HG03159 (cell line): ENCODE results near the gene CATSPERD.
A peak's percentile ranks its signal among the peaks of the same experiment; 100 is the strongest.

Source experiments
- ATAC-seq: cut with Tn5 transposase; IDR thresholded peaks from one replicate; pipeline ENCODE4 v1.9.1; 2021; ENCODE audit warnings: mild to moderate bottlenecking, moderate library complexity; ENCODE audit not compliant: unreplicated experiment

CATSPERD gene, protein sequence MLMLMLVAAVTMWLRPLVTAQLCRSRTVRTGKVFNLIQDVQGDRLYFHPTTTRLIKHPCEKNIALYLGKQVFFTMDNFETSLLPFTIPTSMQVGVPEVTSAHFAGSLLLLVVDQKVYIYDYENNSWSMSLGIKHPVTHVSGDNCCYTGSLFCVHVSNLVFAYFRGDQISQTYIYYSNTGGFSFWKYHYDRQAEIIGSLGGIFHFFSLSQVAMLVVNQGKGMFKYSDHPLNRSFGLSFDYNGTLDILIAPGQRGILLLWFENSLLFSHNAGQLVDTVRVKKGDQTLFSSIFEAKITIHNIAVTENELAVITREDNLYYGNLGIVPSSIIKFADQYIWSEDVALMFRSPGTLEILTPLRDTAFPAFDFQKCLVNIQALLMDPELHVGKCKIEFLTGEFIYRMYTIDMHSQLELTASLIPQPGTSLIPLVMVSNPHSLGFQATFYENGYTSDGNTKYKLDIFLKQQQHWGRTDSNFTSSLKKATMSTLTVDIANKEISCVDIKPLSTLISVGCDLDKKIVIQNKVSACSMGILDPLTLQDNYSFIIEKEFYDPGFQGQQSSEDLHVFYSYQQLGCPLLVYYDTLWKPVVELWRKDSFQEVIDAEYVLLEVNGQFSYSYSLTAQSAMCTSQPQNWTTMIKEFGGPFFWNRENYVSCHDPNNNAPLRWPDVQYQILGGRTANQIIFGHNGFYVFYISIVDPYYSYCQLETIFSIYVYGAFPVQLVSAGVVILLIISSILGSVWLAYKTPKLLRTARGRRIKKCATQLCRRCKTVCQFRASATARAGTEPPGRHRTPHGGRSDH

DNA sequence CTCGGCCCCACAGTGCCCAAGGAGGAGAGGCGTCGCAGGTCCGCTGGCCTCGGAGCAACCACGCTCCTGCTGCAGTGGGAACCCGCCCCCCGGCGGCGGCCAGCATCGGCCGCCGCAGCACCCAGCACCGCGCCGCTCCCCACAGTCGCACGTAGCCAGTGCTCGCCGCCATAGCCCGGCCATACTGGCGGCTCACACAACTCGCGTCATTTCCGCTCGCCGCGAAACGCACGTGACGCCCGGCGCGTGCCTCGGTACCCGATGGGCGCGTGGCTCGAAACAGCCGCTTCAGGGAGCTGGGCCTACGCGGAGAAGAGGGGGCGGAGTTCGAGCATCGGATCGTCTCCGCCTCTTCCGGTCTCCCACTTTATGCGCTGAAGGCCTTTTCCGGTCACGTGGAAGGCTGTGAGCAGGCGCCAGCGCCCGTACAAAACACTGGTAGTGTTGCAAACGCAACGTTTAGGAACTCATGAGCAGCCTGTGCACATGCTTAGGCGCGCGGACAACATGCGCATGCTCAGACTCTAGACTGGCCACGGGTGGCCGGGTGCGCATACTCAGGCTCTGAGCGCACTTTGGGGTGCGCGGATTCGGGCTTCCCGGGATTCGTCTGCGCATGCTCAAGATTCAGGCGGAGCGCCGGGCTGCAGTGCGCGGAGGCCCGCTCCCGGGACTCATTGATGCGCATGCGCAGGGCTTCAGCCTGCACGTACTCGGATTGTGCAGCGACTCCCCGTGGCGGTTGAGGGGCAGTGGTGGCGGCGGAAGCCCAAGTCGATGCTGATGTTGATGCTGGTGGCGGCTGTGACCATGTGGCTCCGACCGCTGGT is at the start of gene CATSPERD, which contains the start of gene LONP1:
Gene CATSPERD (plus strand): TSS at position 677 of the 830 bp plus-strand sequence. CDS start 101 bp downstream, at position 778.
Gene LONP1 (minus strand): TSS at position 186 of the 830 bp plus-strand sequence. CDS start 14 bp downstream, at position 172.
- ATAC-seq: peak; percentile 81

DNA sequence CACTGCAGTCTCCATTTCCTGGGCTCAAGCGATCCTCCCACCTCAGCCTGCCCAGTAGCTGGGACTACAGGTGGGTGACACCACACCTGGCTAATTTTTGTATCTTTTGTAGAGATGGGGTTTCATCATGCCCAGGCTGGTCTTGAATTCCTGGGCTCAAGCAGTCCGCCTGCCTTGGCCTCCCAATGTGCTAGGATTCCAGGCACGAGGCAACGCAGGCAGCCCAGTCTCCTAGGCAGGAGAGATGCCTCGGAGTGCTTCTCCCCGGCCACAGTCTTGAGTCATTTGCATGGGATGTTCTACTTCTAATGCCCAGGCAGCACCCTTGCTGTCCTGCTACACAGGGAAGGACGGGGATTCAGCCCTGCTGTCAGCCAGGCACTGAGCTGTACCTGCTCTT is 48.8 kb upstream of the CATSPERD start:
- no peak for ATAC-seq

DNA sequence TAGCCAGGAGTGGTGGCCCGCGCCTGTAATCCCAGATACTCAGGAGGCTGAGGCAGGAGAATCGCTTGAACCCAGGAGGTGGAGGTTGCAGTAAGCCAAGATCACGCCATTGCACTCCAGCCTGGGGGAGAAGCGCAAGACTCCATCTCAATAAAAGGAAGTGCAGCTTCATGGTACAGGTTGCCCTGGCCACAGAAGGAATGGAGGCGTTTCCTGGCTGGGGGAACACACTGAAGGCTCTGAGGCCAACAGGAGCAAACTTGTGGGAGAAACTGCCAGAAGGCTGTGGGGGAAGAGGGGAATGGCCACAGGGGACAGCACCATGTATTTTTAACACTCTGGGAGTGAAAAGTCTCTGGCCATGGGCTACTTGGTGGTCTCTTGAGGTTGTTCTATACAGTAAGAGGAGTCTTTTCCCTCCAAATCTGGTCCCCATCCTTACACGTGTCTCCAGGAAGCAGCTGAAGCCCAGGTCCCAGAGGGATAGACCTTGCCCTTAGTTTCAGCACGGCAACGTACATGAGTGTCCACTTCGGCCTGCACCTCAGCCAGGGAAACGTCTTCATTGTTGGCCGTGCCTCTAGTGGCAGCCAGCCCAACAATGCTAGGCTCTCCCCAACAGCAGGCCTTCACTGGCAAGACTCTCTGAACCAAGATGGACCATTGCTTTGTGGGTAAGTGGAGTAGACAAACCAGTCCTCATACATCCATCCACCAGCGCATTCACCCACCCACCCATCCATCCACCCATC is 47.6 kb upstream of the CATSPERD start:
- ATAC-seq: no peak

DNA sequence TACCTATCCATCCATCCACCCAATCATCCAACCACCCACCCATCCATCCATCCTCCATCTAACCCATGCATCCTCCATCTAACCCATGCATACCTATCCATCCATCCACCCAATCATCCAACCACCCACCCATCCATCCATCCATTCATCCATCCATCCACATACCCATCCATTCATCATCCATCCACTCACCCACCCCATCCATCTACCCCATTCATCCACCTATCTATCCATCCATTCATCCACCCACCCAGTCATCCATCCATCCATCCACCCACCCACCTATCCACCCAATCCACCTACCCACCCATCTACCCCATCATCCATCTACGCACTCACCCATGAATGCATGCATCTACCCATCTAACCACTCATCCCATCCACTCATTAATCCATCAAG is 46.7 kb upstream of the CATSPERD start:
- ATAC-seq: no peak

DNA sequence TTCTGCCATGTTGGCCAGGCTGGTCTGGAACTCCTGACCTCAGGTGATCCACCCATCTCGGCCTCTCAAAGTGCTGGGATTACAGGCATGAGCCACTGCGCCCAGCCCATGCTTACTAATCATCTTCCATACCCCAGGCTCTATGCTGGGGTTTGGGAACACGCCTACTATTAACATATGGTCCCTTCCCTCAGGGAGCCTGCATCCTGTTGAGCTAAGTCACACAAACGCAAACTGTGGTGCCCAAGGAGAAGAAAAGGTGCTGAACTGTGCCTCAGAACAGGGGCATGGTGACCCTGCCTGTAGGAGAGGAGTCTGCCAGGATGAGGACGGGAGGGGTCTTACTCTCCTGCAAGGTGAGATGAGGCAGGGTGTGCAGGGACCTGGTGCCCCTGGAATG is 45.7 kb upstream of the CATSPERD start:
- no peak for ATAC-seq

DNA sequence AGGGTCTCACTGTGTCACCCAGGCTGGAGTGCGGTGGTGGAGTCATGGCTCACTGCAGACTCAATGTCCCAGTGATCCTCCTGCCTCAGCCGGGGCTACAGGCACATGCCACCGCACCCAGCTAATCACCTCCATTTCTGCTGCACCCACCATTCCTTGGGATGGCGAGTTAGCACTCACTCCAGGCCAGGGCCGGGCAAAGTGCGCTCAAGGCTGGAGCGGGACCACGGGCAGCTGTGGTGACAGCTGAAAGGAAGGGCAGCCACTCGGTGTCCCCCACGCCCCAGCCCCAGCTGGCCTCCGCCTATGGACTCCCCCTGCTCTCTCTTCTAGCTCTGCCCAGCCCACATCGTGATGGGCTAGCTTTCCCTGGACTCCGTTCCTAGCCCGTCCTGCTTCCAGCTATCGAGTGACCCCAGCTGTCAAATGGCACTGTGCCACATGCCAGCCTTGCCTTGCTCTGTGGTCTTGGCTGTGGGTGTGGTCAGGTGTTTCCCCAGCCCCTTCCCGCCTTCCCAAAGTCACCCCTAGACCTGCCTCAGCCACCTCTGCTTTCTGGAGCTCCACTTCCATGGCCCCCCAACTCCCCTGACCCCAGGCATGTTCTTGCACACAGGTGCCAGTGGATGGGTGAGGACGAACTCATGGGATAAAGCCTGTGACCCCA is 44.2 kb upstream of the CATSPERD start:
- ATAC-seq: no peak

DNA sequence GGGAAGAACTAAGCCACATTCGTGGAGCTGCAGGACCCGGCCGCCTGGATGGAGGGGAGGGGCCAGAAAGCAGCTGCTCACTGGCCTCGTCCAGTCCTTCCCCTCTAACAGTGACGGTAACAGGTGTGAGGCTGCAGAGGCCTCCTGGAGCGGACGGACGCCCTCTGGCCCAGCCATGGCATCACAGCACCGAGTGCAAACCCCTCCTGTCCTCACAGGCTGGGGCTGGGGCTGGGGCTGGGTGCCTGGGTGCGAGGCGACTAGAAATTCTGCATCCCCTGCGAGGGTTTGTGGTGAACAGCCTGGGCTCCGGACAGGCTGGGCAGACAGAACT is 43.7 kb upstream of the CATSPERD start:
- no peak for ATAC-seq

DNA sequence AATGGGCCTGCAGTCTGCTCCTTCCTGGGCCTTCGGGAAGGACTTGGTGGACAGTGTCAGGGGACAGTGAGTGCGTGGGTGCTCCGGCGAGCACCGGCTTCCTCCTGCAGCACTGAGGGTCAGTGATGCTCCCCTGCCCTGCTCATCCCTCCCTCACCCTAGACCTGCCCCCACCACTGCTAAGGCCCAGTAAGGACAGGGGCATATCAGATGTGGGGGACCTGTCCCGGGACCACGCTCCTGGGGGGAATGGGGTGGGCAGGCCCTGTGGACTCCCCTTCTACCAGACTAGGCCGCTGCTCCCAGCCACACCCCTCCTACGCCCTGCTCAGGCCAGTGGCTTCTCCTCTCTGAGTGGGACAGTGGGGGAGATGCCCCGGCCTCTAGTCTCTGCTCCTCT is 43.3 kb upstream of the CATSPERD start:
- no peak for ATAC-seq

DNA sequence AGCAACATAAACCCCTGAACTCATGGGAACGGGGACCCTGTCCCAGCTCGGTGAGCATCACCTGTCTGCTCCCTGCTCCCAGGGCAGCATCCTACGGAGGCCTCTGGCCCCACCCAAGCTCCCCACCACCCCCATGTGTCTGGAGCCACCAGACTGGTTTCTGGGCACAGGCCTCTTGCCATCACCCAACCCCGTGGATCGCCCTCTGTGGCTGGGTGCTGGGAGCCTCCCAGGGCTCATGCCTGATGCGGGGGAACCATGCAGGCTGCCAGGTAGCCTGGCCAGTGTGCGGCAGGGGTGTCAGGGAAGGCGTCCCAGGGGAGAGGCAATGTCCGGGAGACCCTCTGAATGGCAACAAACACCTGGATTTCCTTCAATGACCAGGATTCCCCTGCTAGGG is 42.9 kb upstream of the CATSPERD start:
- no peak for ATAC-seq

DNA sequence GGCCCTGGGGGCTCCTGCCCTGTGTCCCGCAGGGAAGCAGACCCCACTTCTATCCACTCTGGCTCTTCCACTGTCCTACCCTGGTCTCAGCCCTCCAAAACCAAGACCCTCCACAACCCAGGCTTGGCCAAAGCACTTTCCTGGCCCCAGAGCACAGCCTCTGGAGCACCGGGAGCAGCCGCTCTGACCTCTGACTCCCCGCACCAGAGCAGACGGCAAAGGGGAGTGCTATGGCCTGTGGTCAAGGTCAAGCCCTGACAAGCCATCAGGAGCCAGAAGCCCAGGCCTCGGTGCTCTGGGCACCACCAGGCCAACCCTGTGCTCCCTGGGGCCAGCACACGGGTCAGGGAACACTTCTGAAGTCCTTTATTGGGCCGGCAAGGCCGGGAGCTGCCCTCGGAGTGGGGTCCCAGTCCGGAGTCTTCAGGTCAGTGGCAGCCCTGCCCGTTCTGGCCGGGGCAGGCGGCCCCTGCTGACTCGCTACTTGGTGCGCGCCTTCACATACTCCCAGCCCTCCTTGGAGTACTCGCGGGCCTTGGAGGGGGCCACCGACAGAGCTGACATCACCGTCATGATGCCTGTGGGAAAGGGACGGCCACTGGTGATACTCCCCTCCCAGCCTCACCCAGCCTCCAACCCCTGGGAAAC is 42.2 kb upstream of the CATSPERD start:
- no peak for ATAC-seq

DNA sequence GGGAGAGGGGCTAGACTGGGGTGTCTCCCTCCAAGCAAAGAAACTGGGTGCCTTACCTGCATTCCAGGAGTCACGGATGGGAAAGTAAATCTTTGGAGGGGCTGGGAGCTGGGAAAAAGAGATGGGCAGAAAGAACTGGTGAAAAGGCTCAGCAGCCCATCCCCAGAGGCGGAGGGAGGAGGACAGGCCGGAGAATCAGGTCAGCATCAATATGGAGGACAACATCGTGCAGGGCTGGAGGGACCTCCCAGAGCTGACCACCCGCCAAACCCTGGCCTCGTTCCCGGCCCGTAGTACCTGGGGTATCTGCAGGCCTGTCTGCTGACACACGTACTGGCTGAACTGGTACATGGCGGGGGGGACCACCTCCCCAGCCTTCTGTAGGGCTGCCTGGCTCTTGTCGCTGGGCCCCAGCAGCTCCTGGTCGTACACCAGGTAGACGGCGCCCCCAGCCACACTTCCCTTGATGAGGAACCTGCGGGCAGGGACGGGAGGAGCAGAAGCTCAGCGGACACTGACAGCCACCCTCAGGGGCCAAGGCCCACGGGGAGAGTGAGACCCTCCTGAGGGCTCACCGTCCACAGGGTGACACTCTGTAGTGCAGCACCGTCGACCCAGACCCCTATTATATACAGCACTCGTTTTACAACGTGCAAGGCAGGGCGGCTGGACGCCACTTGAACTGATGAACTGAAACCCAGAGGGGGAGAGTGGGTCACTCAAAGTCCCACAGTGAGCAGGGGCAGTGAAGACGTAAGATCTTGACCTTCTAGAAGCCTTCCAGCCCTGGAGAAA is 41.0 kb upstream of the CATSPERD start:
- ATAC-seq: no peak

DNA sequence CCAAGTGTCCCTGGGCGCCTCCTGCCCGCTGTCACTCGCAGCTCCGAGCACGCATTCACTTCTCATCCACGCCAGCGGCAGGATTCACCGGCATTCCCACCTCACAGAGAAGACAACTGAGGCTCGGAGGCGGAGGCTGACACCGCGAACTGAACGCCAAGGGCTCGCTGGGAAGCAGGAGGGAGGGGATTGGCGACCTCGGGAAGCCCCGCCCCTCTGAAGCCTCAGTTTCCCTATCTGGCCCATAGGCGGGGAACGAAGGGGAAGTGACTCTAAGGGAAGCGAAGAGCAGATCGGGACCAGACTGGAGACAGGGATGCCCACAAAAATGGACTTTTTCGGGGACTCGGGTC is 40.4 kb upstream of the CATSPERD start:
- no peak for ATAC-seq

DNA sequence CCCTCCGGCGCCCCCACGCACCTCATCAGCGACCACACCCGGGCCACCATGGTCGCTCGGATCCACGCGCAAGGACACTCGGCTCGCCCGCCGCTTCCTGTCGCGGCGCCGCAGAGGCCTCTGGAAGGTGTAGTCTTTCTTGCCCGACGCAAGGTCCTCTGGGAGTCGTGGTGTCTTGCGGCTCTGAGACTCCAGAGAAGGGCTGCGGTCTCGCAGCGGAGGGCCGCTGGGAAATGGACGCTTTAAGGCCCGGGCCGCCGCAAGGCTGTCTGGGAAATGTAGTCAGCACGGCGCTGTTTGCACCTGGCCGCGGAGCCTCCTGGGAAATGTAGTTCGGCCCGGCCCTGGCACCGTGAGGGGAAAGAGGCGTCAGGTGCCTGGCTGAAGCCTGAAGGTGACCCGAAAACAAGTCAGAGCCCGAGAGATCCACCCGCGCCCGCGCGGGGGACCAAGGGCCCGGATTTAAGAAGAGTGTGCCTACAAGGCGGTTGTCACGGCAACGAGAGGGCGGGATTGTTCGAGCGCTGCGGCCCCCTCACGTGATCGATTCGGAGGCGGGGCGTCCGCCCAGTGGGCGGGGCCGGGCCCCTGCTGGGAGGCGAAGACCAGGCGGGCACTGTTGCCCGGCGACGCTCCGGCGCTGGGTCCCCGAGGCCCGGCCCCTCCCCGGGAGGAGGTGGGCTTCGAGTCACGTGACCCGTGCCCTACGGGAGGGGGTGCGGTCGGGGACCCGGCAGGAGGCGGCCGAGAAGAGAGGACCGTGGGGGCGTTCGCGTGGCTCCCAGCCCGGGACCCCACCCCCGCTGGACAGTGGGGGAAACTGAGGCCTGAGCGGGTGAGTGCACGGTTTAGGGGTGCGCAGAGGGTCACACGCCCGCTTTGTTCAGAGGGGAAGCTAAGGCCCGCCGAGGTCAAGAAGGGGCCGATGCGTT is 39.7 kb upstream of the CATSPERD start, which contains the start of the genes HSD11B1L and MICOS13:
Gene HSD11B1L (plus strand): TSS at position 591 of the 932 bp plus-strand sequence. CDS start 3,806 bp downstream, outside the sequence.
Gene MICOS13 (minus strand): TSS at position 80 of the 932 bp plus-strand sequence. CDS start 30 bp downstream, at position 50.
- ATAC-seq: peak; percentile 83

DNA sequence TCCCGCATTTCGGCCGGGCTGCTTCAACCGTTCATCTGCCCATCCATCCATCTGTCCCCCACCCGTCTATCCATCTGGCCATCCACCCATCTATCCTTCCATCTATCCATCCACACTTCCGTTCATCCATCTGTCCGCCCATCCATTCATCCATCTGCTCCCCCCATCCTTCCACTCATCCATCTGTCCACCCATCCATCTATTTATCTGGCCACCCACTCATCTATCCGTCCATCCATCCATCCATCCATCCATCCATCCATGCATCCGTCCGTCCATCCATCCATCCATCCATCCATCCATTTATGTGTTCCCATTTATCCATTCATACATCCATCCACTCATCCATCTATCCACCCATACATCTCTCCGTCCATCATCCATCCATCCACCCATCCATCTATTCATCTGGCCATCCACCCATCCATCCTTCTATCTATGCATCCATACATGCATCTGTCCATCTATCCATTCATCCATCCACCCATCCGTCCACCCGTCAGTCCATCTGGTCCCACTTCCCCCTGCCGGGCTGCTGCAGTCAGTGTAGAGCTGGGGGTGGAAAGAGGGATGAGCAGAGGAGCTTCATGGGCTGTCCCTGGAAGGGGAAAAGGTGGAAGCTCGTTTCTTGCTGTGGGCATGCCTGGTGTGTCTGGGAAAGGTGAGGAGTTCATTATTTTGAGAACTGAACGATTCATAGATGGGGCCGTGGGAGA is 38.9 kb upstream of the CATSPERD start:
- ATAC-seq: no peak

DNA sequence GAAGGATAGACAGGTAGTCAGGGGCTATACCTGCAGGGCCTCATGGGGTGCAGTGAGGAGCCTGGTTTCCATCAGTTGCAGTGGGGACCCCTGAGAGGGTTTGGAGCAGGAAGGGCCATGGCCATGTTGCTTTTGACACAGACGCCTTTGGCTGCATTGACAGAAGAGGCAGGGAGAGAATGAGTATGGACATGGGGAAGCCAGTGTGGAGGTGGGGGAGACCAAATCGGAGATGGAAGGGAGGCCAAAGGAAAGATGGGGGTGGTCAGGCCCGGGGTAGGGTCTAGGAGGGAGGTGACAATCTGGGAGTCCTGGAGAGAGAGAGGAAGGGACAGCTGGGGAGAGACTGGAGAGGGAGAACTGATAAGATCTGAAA is 38.3 kb upstream of the CATSPERD start:
- ATAC-seq: no peak

DNA sequence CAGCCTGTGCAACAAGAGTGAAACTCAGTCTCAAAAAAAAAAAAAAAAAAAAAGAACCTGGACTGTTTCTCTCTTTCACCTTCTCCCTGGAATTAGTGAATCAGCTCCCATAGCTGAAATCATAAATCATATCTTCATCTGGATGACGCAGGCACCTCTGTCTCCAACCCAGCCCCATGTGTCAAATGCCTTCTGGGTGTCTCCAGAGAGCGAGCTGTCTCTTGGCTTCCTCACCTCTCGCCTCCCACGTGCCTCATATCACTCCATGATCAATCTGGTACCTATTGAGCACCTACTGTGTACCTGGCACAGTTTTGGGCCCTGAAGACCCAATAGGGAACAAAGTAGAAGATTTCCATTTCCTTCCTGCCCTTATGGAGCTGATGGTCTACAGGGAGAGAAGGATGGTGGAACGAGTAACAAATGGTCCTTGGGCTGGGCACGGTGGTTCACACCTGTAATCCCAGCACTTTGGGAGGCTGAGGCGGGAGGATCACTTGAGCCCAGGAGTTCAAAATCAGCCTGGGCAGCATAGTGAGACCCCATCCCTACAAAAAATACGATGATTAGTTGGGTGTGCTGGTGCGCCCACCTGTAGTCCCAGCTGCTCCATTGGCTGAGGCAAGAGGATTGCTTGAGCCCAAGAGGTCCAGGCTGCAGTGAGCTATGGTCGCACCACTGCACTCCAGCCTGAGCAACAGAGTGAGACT is 37.1 kb upstream of the CATSPERD start:
- ATAC-seq: no peak
